Parathyroid adenoma (tissue), 2 donors: ENCODE data around the gene PLXNA2.

ENCODE experiments used
- H2AFZ ChIP-seq: fragments of 300-600 bp; sonication (generic); one replicate; pipeline ENCODE4 v1.7.0; 2017; ENCODE audit warnings: antibody characterized with exemption, mild to moderate bottlenecking
- H3K27ac ChIP-seq: fragments of 300-600 bp; sonication (generic); one replicate; pipeline ENCODE4 v1.7.0; 2017
- H3K27me3 ChIP-seq: fragments of 300-600 bp; sonication (generic); one replicate; pipeline ENCODE4 v1.7.0; 2017; ENCODE audit warnings: low read length; ENCODE audit not compliant: control insufficient read depth, insufficient read depth
- H3K36me3 ChIP-seq: fragments of 300-600 bp; sonication (generic); one replicate; pipeline ENCODE4 v1.7.0; 2017; ENCODE audit warnings: low read length; ENCODE audit not compliant: control insufficient read depth, insufficient read depth
- H3K4me1 ChIP-seq: fragments of 300-600 bp; sonication (generic); one replicate; pipeline ENCODE4 v1.7.0; 2017; ENCODE audit warnings: control low read depth
- H3K4me2 ChIP-seq: fragments of 300-600 bp; sonication (generic); one replicate; pipeline ENCODE4 v1.7.0; 2017; ENCODE audit warnings: low read length
- H3K4me3 ChIP-seq: fragments of 300-600 bp; sonication (generic); one replicate; pipeline ENCODE4 v1.7.0; 2017; ENCODE audit warnings: low read depth, low read length
- H3K79me2 ChIP-seq: fragments of 300-600 bp; sonication (generic); one replicate; pipeline ENCODE4 v1.7.0; 2017; ENCODE audit warnings: control low read depth
- H3K9ac ChIP-seq: fragments of 300-600 bp; sonication (generic); one replicate; pipeline ENCODE4 v1.7.0; 2017; ENCODE audit warnings: mild to moderate bottlenecking
- H3K9me3 ChIP-seq: fragments of 300-600 bp; sonication (generic); one replicate; pipeline ENCODE4 v1.7.0; 2017; ENCODE audit warnings: low read length; ENCODE audit not compliant: control insufficient read depth
- CTCF ChIP-seq: fragments of 300-600 bp; sonication (generic); IDR thresholded peaks from one replicate; pipeline ENCODE4 v1.7.0; 2017; ENCODE audit warnings: antibody characterized with exemption, mild to moderate bottlenecking
- donor health status: primary hyperparathyroidism.

Gene PLXNA2

GRCh38 chr1:208006258-208006920 lies 237.8 kb downstream of the PLXNA2 start:
- no peak overlapping the region for H3K4me3 ChIP-seq
- H3K79me2 ChIP-seq = no peaks in the 10 kb centered on the region
- no peaks in the 10 kb centered on the region for H3K27me3 ChIP-seq
- no peak overlapping the region for H3K27ac ChIP-seq
- H3K9me3 ChIP-seq = no peaks in the 10 kb centered on the region
- H3K4me1 ChIP-seq = no peaks in the 10 kb centered on the region
- H3K9ac ChIP-seq = no peak overlapping the region
- no peak for TF ChIP-seq CTCF
- H3K4me2 ChIP-seq = no peak overlapping the region
- no peak overlapping the region for H2AFZ ChIP-seq
- H3K36me3 ChIP-seq = no peaks in the 10 kb centered on the region

- H3K36me3 ChIP-seq = no peaks in the 10 kb centered on the region
- H3K4me2 ChIP-seq = no peak overlapping the region
- no peak overlapping the region for H2AFZ ChIP-seq
- H3K27me3 ChIP-seq = no peaks in the 10 kb centered on the region
- no peaks in the 10 kb centered on the region for H3K79me2 ChIP-seq
- no peak overlapping the region for H3K9ac ChIP-seq
- no peaks in the 10 kb centered on the region for H3K9me3 ChIP-seq
- H3K4me1 ChIP-seq = no peaks in the 10 kb centered on the region
- H3K4me3 ChIP-seq = no peak overlapping the region
- no peak overlapping the region for H3K27ac ChIP-seq
- TF ChIP-seq CTCF = no peak
These were observed 239.3 kb downstream of the PLXNA2 start for GRCh38 chr1:208004851-208005250.

GRCh38 chr1:208003241-208003640 lies 240.9 kb downstream of the PLXNA2 start:
- Histone ChIP-seq H3K9ac (no peak overlapping the region), H3K4me1 (no peaks in the 10 kb centered on the region), H3K9me3 (no peaks in the 10 kb centered on the region), H3K27me3 (no peaks in the 10 kb centered on the region), H3K79me2 (no peaks in the 10 kb centered on the region), H3K4me3 (no peak overlapping the region), H3K4me2 (no peak overlapping the region), H3K36me3 (no peaks in the 10 kb centered on the region), H3K27ac (no peak overlapping the region), H2AFZ (no peak overlapping the region)
- TF ChIP-seq CTCF = no peak

GRCh38 chr1:208002672-208003071 lies 241.5 kb downstream of the PLXNA2 start:
- H2AFZ ChIP-seq = no peak overlapping the region
- H3K9me3 ChIP-seq = no peaks in the 10 kb centered on the region
- no peak overlapping the region for H3K4me2 ChIP-seq
- no peaks in the 10 kb centered on the region for H3K27me3 ChIP-seq
- H3K4me1 ChIP-seq = no peaks in the 10 kb centered on the region
- no peak overlapping the region for H3K9ac ChIP-seq
- no peak overlapping the region for H3K27ac ChIP-seq
- H3K36me3 ChIP-seq = no peaks in the 10 kb centered on the region
- no peak overlapping the region for H3K4me3 ChIP-seq
- TF ChIP-seq CTCF = no peak
- H3K79me2 ChIP-seq = no peaks in the 10 kb centered on the region

GRCh38 chr1:208002078-208002477 lies 242.1 kb downstream of the PLXNA2 start:
- Histone ChIP-seq H3K4me1 (no peaks in the 10 kb centered on the region), H3K9ac (no peak overlapping the region), H3K79me2 (no peaks in the 10 kb centered on the region), H3K27ac (no peak overlapping the region), H2AFZ (no peak overlapping the region), H3K36me3 (no peaks in the 10 kb centered on the region), H3K9me3 (no peaks in the 10 kb centered on the region), H3K4me3 (no peak overlapping the region), H3K27me3 (no peaks in the 10 kb centered on the region), H3K4me2 (no peak overlapping the region)
- TF ChIP-seq CTCF = no peak
